ENCODE measurements around the gene DNASE1L1.

DNA sequence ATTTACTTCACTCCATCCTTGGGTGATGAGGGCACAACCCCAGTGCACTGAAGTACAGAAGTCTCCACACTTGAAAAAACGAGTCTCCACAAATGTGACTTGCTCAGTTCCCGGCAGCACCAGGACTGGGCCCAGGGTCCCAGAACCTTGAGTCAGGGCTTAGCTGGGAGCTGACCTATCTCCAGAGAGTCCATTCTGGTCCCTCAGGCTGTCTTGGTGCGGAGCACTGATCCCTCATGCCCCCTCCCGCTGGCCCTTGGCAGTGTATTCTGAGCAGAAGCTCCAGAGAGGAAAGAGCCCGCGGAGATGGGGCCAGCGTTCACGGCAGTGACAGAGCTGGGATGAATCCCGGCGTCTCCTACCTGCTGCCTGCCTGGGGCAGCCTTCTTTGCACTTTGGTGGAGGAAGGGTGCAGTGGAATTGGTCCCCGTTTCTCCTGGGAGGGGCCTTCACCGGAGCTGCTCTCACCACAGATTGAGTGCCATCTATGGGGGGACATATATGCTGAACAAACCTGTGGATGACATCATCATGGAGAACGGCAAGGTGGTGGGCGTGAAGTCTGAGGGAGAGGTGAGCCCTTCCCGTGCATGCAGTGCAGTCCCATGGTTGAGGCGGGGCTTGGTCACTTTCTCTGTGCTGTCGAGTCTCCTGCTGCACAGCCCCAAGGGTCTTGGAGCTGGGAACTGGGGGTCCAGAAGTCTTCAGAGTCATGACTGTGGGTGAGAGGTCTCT is 31.7 kb upstream of the DNASE1L1 start:
- TF ChIP-seq, protein P1, sequence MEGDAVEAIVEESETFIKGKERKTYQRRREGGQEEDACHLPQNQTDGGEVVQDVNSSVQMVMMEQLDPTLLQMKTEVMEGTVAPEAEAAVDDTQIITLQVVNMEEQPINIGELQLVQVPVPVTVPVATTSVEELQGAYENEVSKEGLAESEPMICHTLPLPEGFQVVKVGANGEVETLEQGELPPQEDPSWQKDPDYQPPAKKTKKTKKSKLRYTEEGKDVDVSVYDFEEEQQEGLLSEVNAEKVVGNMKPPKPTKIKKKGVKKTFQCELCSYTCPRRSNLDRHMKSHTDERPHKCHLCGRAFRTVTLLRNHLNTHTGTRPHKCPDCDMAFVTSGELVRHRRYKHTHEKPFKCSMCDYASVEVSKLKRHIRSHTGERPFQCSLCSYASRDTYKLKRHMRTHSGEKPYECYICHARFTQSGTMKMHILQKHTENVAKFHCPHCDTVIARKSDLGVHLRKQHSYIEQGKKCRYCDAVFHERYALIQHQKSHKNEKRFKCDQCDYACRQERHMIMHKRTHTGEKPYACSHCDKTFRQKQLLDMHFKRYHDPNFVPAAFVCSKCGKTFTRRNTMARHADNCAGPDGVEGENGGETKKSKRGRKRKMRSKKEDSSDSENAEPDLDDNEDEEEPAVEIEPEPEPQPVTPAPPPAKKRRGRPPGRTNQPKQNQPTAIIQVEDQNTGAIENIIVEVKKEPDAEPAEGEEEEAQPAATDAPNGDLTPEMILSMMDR (IDR thresholded peaks at IDR 0.05; ENCODE audit: low read depth, low read length): no peak
- TF ChIP-seq POLR2A (IDR thresholded peaks at IDR 0.05; ENCODE audit: extremely low read depth, insufficient read length): no peak
- TF ChIP-seq, protein P2, sequence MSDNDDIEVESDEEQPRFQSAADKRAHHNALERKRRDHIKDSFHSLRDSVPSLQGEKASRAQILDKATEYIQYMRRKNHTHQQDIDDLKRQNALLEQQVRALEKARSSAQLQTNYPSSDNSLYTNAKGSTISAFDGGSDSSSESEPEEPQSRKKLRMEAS (IDR thresholded peaks at IDR 0.05; ENCODE audit: low read depth, low read length): no peak
